ENCODE results near the gene CTTNBP2NL. TPM values are rescaled to one million over a fixed set of nuclear protein-coding genes. Genes with fewer than 3 reads are reported as not detected.
A peak's percentile ranks its signal among the peaks of the same experiment; 100 is the strongest.
"Not testable (repeated sequence)": the region's sequence is repeated elsewhere in the genome, so short reads cannot be mapped to it uniquely, and the experiment has no call there.

The CTTNBP2NL gene
- total RNA-seq, 2 donors from 2014 or later, result 0.67 to 1.8 TPM

DNA sequence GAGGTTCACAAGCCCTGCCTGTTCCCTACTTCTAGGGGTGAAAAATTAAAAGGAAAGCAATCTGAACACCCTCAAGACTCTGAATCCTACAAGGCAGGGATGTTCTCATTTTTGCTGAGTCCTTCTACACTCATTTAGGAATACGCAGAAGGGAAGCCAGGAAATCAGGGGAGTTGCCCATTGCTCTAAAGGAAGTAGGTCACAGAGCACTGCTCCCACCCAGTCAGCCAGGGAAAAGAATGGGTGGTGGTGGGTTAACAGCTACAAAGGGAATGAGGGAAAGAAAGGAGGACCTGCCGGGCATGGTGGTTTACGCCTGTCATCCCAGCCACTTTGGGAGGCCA is 2.4 kb upstream of the CTTNBP2NL start:
- Mint-ChIP-seq H3K36me3 (no peaks in the 10 kb centered on the region), H3K27ac (peak overlapping the region in 1 of 2 donors; percentile 58), H3K4me1 (ENCODE audit: low read depth in 2 of 2) (peaks cover 24 to 25% of the 10 kb centered on the region in 2 donors), H3K27me3 (peaks cover 31 to 41% of the 10 kb centered on the region in 2 donors), H3K9me3 (no peaks in the 10 kb centered on the region), H3K4me3 (no peak overlapping the region)
- DNase-seq (ENCODE audit: low spot score), result no peak
- no peak for ATAC-seq

GRCh38 chr1:112394743-112395062 is 1.3 kb upstream of the CTTNBP2NL start:
- no peak overlapping the region for H3K27ac Mint-ChIP-seq
- H3K36me3 Mint-ChIP-seq, result no peaks in the 10 kb centered on the region
- no peak overlapping the region for H3K4me3 Mint-ChIP-seq
- peaks cover 25 to 29% of the 10 kb centered on the region in 2 donors for H3K4me1 Mint-ChIP-seq (ENCODE audit: low read depth in 2 of 2)
- no peak for ATAC-seq
- no peaks in the 10 kb centered on the region for H3K9me3 Mint-ChIP-seq
- DNase-seq (ENCODE audit: low spot score), result no peak
- H3K27me3 Mint-ChIP-seq, result peaks cover 29 to 43% of the 10 kb centered on the region in 2 donors

DNA sequence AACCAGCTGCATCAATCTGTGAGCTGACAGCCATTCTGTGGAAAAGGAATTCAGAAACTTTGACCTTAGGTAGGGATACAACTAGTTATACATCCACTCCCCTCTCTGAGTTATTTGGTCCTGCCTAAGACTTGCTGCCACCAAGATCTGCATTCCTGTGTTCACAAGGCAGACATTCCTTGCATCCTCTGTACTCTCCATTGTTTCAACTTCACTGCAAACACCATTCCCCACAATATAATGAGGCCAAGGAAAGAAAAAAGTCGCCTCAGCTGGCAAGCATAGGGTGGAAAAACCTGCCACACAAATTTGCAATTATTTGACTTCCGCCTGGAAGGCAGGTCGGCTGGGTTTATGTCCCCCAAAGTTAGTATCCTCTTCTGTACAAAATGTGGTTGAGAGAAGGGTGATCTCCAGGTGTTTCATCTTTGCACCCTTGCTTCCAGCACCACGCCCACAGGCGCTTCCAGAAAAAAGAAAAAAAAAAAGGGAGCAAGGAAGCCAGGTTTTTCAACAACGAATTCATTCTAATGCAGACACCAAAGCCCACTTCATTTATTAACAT is 676 bp upstream of the CTTNBP2NL start:
- Mint-ChIP-seq H3K27me3 (peaks cover 29 to 43% of the 10 kb centered on the region in 2 donors), H3K27ac (peak overlapping the region in 1 of 2 donors; percentile 69), H3K9me3 (no peaks in the 10 kb centered on the region), H3K4me1 (ENCODE audit: low read depth in 2 of 2) (peaks cover 25 to 29% of the 10 kb centered on the region in 2 donors), H3K4me3 (peak overlapping the region; percentile 93), H3K36me3 (no peaks in the 10 kb centered on the region)
- DNase-seq (ENCODE audit: low spot score) (no peak), ATAC-seq (no peak)

GRCh38 chr1:112396653-112397471 is 848 bp downstream of the CTTNBP2NL start:
- H3K9me3 Mint-ChIP-seq, result no peaks in the 10 kb centered on the region
- DNase-seq (ENCODE audit: low spot score) (no peak), ATAC-seq (no peak)
- peak overlapping the region in 1 of 2 donors; percentile 69 for H3K27ac Mint-ChIP-seq
- H3K36me3 Mint-ChIP-seq, result no peaks in the 10 kb centered on the region
- H3K27me3 Mint-ChIP-seq, result peaks cover 29 to 50% of the 10 kb centered on the region in 2 donors
- peaks cover 17 to 23% of the 10 kb centered on the region in 2 donors for H3K4me1 Mint-ChIP-seq (ENCODE audit: low read depth in 2 of 2)
- H3K4me3 Mint-ChIP-seq, result peak overlapping the region; percentile 93

DNA sequence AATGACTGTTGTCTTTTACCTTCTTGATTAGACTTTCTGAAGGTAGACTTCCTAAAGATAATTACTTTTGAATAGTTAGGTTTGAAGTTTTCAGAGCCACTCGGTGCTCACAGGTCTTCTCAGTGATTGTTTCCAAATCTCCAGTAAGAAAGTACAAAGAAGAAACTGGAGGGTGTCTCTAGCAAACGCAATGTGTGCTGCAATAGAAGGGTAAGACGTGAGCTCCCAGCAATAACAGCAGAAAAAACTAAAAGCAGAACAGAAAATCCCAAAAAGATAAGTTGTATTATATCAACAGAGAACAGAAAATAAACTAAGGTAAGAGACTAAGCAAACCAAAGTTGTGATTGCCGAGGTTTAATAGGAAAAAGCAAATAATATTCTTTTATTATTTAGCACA is 1.8 kb downstream of the CTTNBP2NL start:
- ATAC-seq (no peak), DNase-seq (ENCODE audit: low spot score) (no peak)
- H3K27me3 Mint-ChIP-seq, result peaks cover 26 to 44% of the 10 kb centered on the region in 2 donors
- H3K4me3 Mint-ChIP-seq, result no peak overlapping the region
- no peaks in the 10 kb centered on the region for H3K36me3 Mint-ChIP-seq
- H3K27ac Mint-ChIP-seq, result no peak overlapping the region
- no peaks in the 10 kb centered on the region for H3K9me3 Mint-ChIP-seq
- H3K4me1 Mint-ChIP-seq (ENCODE audit: low read depth in 2 of 2), result peaks cover 17 to 23% of the 10 kb centered on the region in 2 donors

DNA sequence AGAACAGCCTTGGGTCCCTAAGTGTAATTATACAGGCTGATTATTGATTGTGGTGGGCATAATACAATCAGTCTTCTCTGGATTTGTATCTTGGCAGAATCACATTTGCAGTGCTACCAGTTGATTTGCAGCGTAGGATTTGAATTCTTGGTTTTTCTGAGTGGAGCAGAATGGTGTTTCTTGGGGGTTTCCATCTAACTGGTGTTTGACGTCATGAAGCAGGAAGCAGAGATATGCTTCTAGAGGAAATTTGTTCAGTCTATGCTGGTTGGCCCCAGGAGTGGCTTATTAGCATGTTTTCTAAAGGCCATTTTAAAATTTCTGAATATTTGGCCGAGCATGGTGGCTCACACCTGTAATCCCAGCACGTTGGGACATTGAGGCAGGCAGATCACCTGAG is 3.4 kb downstream of the CTTNBP2NL start:
- Mint-ChIP-seq H3K27me3 (peaks cover 20 to 32% of the 10 kb centered on the region in 2 donors), H3K9me3 (no peaks in the 10 kb centered on the region), H3K4me1 (ENCODE audit: low read depth in 2 of 2) (peaks cover 15 to 23% of the 10 kb centered on the region in 2 donors), H3K36me3 (no peaks in the 10 kb centered on the region), H3K4me3 (no peak overlapping the region), H3K27ac (no peak overlapping the region)
- no peak for DNase-seq (ENCODE audit: low spot score)
- ATAC-seq, result no peak

DNA sequence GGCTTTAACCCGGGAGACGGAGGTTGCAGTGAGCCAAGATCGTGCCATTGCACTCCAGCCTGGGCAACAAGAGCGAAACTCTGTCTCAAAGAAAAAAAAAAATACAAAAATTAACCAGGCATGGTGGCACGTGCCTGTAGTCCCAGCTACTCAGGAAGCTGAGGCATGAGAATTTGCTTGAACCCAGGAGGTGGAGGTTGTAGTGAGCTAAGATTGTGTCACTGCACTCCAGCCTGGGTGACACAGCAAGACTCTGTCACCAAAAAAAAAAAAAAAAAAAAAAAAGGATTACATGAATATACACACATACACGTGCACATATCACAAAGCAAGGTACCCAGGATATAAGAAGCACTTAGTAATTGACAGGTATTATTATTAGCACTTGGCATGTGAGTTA is 4.7 kb downstream of the CTTNBP2NL start:
- Mint-ChIP-seq H3K4me1 (ENCODE audit: low read depth in 2 of 2) (peaks cover 9 to 17% of the 10 kb centered on the region in 2 donors), H3K27me3 (peaks cover 16 to 27% of the 10 kb centered on the region in 2 donors)
- not testable (repeated sequence) for H3K36me3 Mint-ChIP-seq

DNA sequence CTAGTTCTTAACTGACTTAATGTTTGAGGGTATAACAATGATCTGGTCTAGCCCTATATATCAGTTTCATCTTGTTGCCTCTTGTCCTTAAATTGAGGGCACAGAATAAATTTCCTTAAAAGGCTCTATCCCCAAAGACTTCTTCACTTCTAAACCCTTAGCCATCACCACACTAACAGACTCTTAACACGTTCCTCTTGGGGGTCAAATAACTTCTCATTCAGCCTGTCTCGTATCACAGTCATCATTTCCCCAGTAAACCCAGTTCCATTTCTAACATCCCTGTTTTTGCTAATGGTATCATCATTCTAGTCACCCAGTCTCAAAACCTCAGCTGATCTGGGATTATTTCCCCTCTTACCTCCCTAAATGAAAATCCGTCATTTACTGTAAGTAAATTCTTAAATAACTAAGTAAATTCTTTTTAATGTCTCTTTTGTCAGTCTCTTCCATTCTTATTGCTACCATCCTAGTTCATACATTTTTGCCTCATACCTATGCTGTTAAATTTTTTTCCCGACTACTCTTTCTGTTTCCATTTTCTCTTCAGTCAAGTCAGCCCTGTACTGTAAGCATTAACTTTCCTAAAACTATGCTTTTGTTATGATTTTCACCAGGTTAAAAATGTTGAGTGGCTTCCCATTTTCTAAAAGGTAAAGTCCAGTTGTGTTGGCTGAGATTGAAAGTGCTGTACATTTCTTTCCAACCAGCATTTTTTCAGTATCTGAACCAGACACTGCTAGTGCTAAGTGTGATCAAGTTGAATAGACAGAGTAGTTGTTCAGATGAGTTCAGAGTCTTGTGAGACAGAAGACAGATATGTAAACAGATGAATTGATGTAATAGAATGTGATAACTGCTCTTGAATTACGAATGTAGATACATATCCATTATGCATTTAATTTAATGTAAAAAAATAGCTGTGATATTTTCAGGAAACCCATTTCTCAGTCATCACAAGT is 6.9 kb downstream of the CTTNBP2NL start:
- Mint-ChIP-seq H3K36me3 (no peaks in the 10 kb centered on the region), H3K9me3 (no peaks in the 10 kb centered on the region), H3K4me1 (ENCODE audit: low read depth in 2 of 2) (peaks cover 0 to 5% of the 10 kb centered on the region in 2 donors), H3K4me3 (no peak overlapping the region), H3K27me3 (peaks cover 9 to 16% of the 10 kb centered on the region in 2 donors), H3K27ac (no peak overlapping the region)
- no peak for ATAC-seq
- no peak for DNase-seq (ENCODE audit: low spot score)

More for the DNA sequence above, 4.7 kb downstream of the CTTNBP2NL start:
- DNase-seq (ENCODE audit: low spot score); ATAC-seq; H3K9me3 Mint-ChIP-seq; H3K4me3 Mint-ChIP-seq; H3K27ac Mint-ChIP-seq: not testable (repeated sequence)

- Mint-ChIP-seq H3K27me3 (peaks cover 6 to 13% of the 10 kb centered on the region in 2 donors), H3K4me3 (no peak overlapping the region), H3K9me3 (no peaks in the 10 kb centered on the region), H3K36me3 (no peaks in the 10 kb centered on the region), H3K4me1 (ENCODE audit: low read depth in 2 of 2) (no peaks in the 10 kb centered on the region), H3K27ac (no peak overlapping the region)
- DNase-seq (ENCODE audit: low spot score) (no peak), ATAC-seq (no peak)
These were observed 10.8 kb downstream of the CTTNBP2NL start for GRCh38 chr1:112406771-112407170.

DNA sequence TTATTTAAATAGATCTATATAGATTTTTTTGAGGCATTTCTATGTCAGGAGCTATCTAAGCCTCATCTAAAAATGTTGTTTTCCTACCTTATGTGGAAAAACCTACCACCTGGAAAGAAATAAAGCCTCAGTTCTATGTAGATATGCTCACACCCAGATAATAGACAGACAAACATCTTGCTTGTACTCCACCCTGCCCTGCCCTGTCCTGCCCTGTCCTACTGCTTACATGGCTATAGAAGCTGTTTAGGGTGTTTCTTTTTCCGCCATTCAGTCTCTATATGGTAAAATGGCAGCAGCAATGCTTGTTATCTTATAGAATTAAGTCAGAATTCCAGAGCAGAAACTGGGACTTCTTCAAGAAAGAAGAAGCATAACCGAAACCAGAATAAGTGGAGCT is 13.4 kb downstream of the CTTNBP2NL start:
- no peak for ATAC-seq
- H3K4me1 Mint-ChIP-seq (ENCODE audit: low read depth in 2 of 2), result no peaks in the 10 kb centered on the region

DNA sequence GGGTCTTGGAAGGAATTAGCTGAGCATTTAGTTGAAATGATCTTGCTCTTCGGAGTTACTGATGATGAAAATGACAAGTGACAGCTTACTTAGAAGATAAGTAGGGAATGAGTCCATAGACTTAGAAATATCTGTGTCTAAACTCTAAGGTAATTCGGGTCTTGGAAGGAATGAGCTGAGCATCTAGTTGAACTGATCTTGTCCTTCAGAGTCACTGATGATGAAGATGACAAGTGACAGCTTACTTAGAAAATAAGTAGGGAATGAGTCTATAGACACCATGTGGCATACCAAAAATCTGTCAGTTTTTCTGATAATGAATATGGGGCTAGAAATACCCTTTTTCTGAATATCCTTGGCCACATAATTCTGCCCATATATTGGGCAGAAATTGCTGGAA is 14.7 kb downstream of the CTTNBP2NL start:
- no peak overlapping the region for H3K27ac Mint-ChIP-seq
- H3K4me1 Mint-ChIP-seq (ENCODE audit: low read depth in 2 of 2), result no peaks in the 10 kb centered on the region
- no peak overlapping the region for H3K4me3 Mint-ChIP-seq
- DNase-seq (ENCODE audit: low spot score), result no peak
- no peaks in the 10 kb centered on the region for H3K9me3 Mint-ChIP-seq
- H3K36me3 Mint-ChIP-seq, result no peaks in the 10 kb centered on the region
- ATAC-seq, result no peak
- peaks cover 8 to 13% of the 10 kb centered on the region in 2 donors for H3K27me3 Mint-ChIP-seq

More for the DNA sequence above, 13.4 kb downstream of the CTTNBP2NL start:
- H3K9me3 Mint-ChIP-seq, result no peaks in the 10 kb centered on the region
- H3K27ac Mint-ChIP-seq, result no peak overlapping the region
- H3K36me3 Mint-ChIP-seq, result no peaks in the 10 kb centered on the region
- H3K27me3 Mint-ChIP-seq, result peaks cover 8 to 13% of the 10 kb centered on the region in 2 donors
- no peak for DNase-seq (ENCODE audit: low spot score)
- H3K4me3 Mint-ChIP-seq, result no peak overlapping the region

- no peaks in the 10 kb centered on the region for H3K9me3 Mint-ChIP-seq
- no peaks in the 10 kb centered on the region for H3K4me1 Mint-ChIP-seq (ENCODE audit: low read depth in 2 of 2)
- H3K36me3 Mint-ChIP-seq, result no peaks in the 10 kb centered on the region
- peaks cover 10 to 20% of the 10 kb centered on the region in 2 donors for H3K27me3 Mint-ChIP-seq
- DNase-seq (ENCODE audit: low spot score) (no peak), ATAC-seq (no peak)
- no peak overlapping the region for H3K4me3 Mint-ChIP-seq
- no peak overlapping the region for H3K27ac Mint-ChIP-seq
These were observed 21.3 kb downstream of the CTTNBP2NL start for GRCh38 chr1:112417271-112417670.

DNA sequence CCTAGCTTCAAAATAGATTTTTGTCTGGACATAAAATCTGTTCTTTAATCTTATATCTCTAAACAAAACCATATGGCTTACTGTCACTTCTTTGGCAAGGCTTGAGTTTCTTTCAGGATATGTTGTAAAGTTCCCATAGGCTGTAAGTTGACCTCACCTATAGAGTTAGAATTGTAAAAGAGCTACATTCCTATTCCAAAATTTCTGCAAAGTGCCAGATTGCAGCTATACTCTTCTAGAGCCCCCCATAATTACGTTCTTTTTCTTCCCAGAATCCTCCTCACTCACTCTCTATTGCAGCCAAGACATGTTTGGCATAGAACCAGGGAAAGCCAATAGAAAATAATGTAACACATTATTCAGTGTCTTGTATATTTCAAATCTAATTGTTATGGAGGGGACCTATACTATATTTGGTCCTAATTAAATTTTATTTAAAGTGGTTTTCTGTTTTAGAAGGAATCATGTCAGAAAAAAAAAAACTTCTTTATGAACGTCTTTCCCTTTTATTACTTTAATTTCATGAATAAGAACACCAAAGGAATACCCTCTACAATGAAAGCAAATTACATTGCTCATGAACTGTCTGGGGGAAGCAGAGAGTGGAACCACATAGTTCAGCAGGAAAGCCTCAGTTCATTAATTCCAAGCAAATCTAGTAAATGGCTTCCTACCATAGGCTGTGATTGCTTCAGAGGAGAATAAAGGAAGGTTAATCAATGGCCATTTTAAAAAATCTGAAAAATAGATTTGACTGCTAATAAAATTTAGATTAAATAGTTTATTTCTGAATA is 22.3 kb downstream of the CTTNBP2NL start:
- peaks cover 8 to 20% of the 10 kb centered on the region in 2 donors for H3K27me3 Mint-ChIP-seq
- ATAC-seq (no peak), DNase-seq (ENCODE audit: low spot score) (no peak)
- no peak overlapping the region for H3K4me3 Mint-ChIP-seq
- no peaks in the 10 kb centered on the region for H3K4me1 Mint-ChIP-seq (ENCODE audit: low read depth in 2 of 2)
- H3K27ac Mint-ChIP-seq, result no peak overlapping the region
- no peaks in the 10 kb centered on the region for H3K36me3 Mint-ChIP-seq
- H3K9me3 Mint-ChIP-seq, result no peaks in the 10 kb centered on the region

Data from natural killer cell treated with Interleukin-12 subunit alpha and Interleukin-12 subunit beta and Interleukin-15 and Interleukin-18, amount 100 ng/mL, for 72 hours (primary cell).